Large intestine (tissue), 3 donors: ENCODE measurements around the gene SPOP. TPM values are rescaled to one million over a fixed set of nuclear protein-coding genes. Genes with fewer than 3 reads are reported as not detected.

Experiments used
- DNase-seq, 2 donors: peaks; one replicate each; pipeline versions ENCODE4 v3.0.0 to v3.0.0-alpha.2; 2013
- H3K27ac ChIP-seq: one replicate; pipeline ENCODE4 v1.5.1; 2013; ENCODE audit warnings: low read length
- H3K27me3 ChIP-seq: 2 replicates; pipeline ENCODE4 v1.6.1; 2013; ENCODE audit warnings: low read length; ENCODE audit not compliant: control insufficient read depth, insufficient read depth
- H3K36me3 ChIP-seq: 2 replicates; pipeline ENCODE4 v1.6.1; 2013; ENCODE audit warnings: low read length; ENCODE audit not compliant: control insufficient read depth, insufficient read depth
- H3K4me1 ChIP-seq: one replicate; pipeline ENCODE4 v1.6.1; 2013; ENCODE audit warnings: low read length; ENCODE audit not compliant: control insufficient read depth, insufficient read depth
- H3K4me3 ChIP-seq: one replicate; pipeline ENCODE4 v1.5.1; 2013; ENCODE audit warnings: low read length
- H3K9me3 ChIP-seq: one replicate; pipeline ENCODE4 v1.6.1; 2013; ENCODE audit warnings: mild to moderate bottlenecking, low read depth, low read length, moderate library complexity; ENCODE audit not compliant: control insufficient read depth
- WGBS: methylation state at CpG from one replicate; pipeline ENCODE4 v1.1.5; 2013; ENCODE audit warnings: low lambda C conversion rate; ENCODE audit not compliant: insufficient coverage; 5-methylcytosine and 5-hydroxymethylcytosine counted together
- polyA plus RNA-seq: library from polyadenylated mRNA; unstranded; fragments of 120-200 nt; gene quantifications from one replicate; pipeline ENCODE4 v1.2.1, GENCODE V29; 2013

Gene SPOP
- polyA plus RNA-seq, 1 donor, result 54.3 TPM

GRCh38 chr17:49634485-49634860 is 43.4 kb downstream of the SPOP start:
- Histone ChIP-seq H3K27me3 (no peaks in the 10 kb centered on the region), H3K4me3 (no peak overlapping the region), H3K27ac (no peak overlapping the region), H3K9me3 (no peaks in the 10 kb centered on the region), H3K36me3 (no peaks in the 10 kb centered on the region), H3K4me1 (peaks cover 2% of the 10 kb centered on the region)
- WGBS, result no CpG with 5 or more reads among the region's 1 CpG
- no peak for DNase-seq

- Histone ChIP-seq H3K27ac (no peak overlapping the region), H3K4me1 (peaks cover 2% of the 10 kb centered on the region)
Observed at GRCh38 chr17:49633762-49634484, 44.0 kb downstream of the SPOP start.

GRCh38 chr17:49633250-49633649 is 44.6 kb downstream of the SPOP start:
- no CpG with 5 or more reads among the region's 2 CpGs for WGBS
- Histone ChIP-seq H3K4me1 (peaks cover 2% of the 10 kb centered on the region), H3K36me3 (no peaks in the 10 kb centered on the region), H3K9me3 (no peaks in the 10 kb centered on the region), H3K27me3 (no peaks in the 10 kb centered on the region), H3K4me3 (no peak overlapping the region), H3K27ac (no peak overlapping the region)
- DNase-seq, result peak in 1 of 2 donors; percentile 34

More at GRCh38 chr17:49633762-49634484, 44.0 kb downstream of the SPOP start:
- Histone ChIP-seq H3K9me3 (no peaks in the 10 kb centered on the region), H3K4me3 (no peak overlapping the region), H3K36me3 (no peaks in the 10 kb centered on the region), H3K27me3 (no peaks in the 10 kb centered on the region)
- 94% methylated on average over 3 of the region's 4 CpGs for WGBS
- no peak for DNase-seq

GRCh38 chr17:49632201-49632600 is 45.7 kb downstream of the SPOP start:
- Histone ChIP-seq H3K36me3 (no peaks in the 10 kb centered on the region), H3K27ac (no peak overlapping the region), H3K4me1 (peaks cover 2% of the 10 kb centered on the region), H3K9me3 (no peaks in the 10 kb centered on the region), H3K27me3 (no peaks in the 10 kb centered on the region), H3K4me3 (no peak overlapping the region)
- DNase-seq, result no peak
- 86% methylated on average over 1 of the region's 4 CpGs for WGBS

- DNase-seq, result no peak
- Histone ChIP-seq H3K36me3 (no peaks in the 10 kb centered on the region), H3K4me1 (peaks cover 2% of the 10 kb centered on the region), H3K9me3 (no peaks in the 10 kb centered on the region), H3K27me3 (no peaks in the 10 kb centered on the region), H3K4me3 (no peak overlapping the region), H3K27ac (no peak overlapping the region)
- WGBS, result no CpG with 5 or more reads among the region's 1 CpG
Observed at GRCh38 chr17:49631496-49631895, 46.4 kb downstream of the SPOP start.

GRCh38 chr17:49630113-49630900 is 47.6 kb downstream of the SPOP start:
- peaks cover 2% of the 10 kb centered on the region for H3K4me1 ChIP-seq

GRCh38 chr17:49629447-49629846 is 48.5 kb downstream of the SPOP start:
- no peak overlapping the region for H3K4me3 ChIP-seq
- peaks cover 2% of the 10 kb centered on the region for H3K4me1 ChIP-seq
- no peak for DNase-seq

More at GRCh38 chr17:49630113-49630900, 47.6 kb downstream of the SPOP start:
- no peaks in the 10 kb centered on the region for H3K9me3 ChIP-seq
- no peak overlapping the region for H3K27ac ChIP-seq
- H3K4me3 ChIP-seq, result no peak overlapping the region
- DNase-seq, result no peak
- H3K36me3 ChIP-seq, result no peaks in the 10 kb centered on the region
- 94% methylated on average over 4 of the region's 6 CpGs for WGBS
- H3K27me3 ChIP-seq, result no peaks in the 10 kb centered on the region

GRCh38 chr17:49624896-49625295 is 53.0 kb downstream of the SPOP start:
- Histone ChIP-seq H3K4me1 (no peaks in the 10 kb centered on the region), H3K27ac (no peak overlapping the region), H3K9me3 (no peaks in the 10 kb centered on the region), H3K27me3 (no peaks in the 10 kb centered on the region), H3K4me3 (no peak overlapping the region), H3K36me3 (peaks cover 24% of the 10 kb centered on the region)
- WGBS, result no CpG with 5 or more reads among the region's 3 CpGs
- no peak for DNase-seq

More at GRCh38 chr17:49629447-49629846, 48.5 kb downstream of the SPOP start:
- Histone ChIP-seq H3K36me3 (no peaks in the 10 kb centered on the region), H3K27me3 (no peaks in the 10 kb centered on the region), H3K27ac (no peak overlapping the region), H3K9me3 (no peaks in the 10 kb centered on the region)

GRCh38 chr17:49621946-49622529 is 55.9 kb downstream of the SPOP start:
- no CpG with 5 or more reads among the region's 2 CpGs for WGBS
- peaks cover 18% of the 10 kb centered on the region for H3K4me1 ChIP-seq
- H3K4me3 ChIP-seq, result no peak overlapping the region
- peaks cover 35% of the 10 kb centered on the region for H3K36me3 ChIP-seq
- no peaks in the 10 kb centered on the region for H3K27me3 ChIP-seq
- no peaks in the 10 kb centered on the region for H3K9me3 ChIP-seq
- H3K27ac ChIP-seq, result no peak overlapping the region
- no peak for DNase-seq

- no peaks in the 10 kb centered on the region for H3K27me3 ChIP-seq
- H3K4me1 ChIP-seq, result peaks cover 18% of the 10 kb centered on the region
- H3K9me3 ChIP-seq, result no peaks in the 10 kb centered on the region
- peaks cover 38% of the 10 kb centered on the region for H3K36me3 ChIP-seq
- DNase-seq, result no peak
- H3K4me3 ChIP-seq, result no peak overlapping the region
- no peak overlapping the region for H3K27ac ChIP-seq
Observed at GRCh38 chr17:49621420-49621819, 56.5 kb downstream of the SPOP start.
